Measurements from ENCODE around the gene SLC39A11. TPM values are rescaled to one million over a fixed set of nuclear protein-coding genes. Genes with fewer than 3 reads are reported as not detected.

SLC39A11 gene
- total RNA-seq, 1 experiment from 2014 or later = 15.2 TPM

DNA sequence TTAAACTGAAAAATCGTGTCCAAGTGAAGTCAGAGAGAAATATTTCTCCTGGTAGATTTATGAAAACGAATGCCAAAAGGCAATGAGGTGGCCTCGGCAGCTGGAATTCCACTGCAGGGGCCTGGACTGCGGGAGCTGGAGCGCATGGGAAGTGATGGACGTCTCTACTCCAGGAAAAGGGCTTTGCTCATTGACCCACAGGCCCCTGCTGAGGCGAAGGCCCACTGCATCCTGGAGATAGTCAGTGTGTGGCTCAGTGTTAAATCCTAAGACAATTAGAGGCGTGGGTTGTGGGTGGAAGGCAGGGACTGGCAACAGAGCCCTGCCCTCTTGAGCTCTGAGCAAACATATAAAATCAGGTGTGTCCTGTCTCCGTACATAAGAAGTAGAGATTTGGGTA is 191.4 kb downstream of the SLC39A11 start:
- no peaks in the 10 kb centered on the region for H3K79me1 ChIP-seq (ENCODE audit: insufficient read depth, low read depth, low read length, poor library complexity, severe bottlenecking)
- no peak overlapping the region for H2BK20ac ChIP-seq (ENCODE audit: low read depth, low read length, poor library complexity, severe bottlenecking)
- H3K9me3 Mint-ChIP-seq = no peaks in the 10 kb centered on the region
- no peak overlapping the region for H4K91ac ChIP-seq (ENCODE audit: insufficient read length, low read depth, low read length)
- H2BK5ac ChIP-seq (ENCODE audit: insufficient read length, low read length) = no peak overlapping the region
- H3K4me3 Mint-ChIP-seq = no peak overlapping the region
- no peak overlapping the region for H3K27ac ChIP-seq (ENCODE audit: insufficient read length, low read depth, low read length)
- no peak overlapping the region for H2BK15ac ChIP-seq (ENCODE audit: low read depth, low read length)
- H3K36me3 Mint-ChIP-seq (ENCODE audit: insufficient read depth in 1 of 3, low read depth in 3 of 3) = no peaks in the 10 kb centered on the region
- no CpG with 5 or more reads among the region's 9 CpGs for WGBS (ENCODE audit: extremely low coverage, insufficient read length, low lambda C conversion rate)
- H2BK12ac ChIP-seq (ENCODE audit: insufficient read length, low read depth, low read length) = no peak overlapping the region
- H3K4ac ChIP-seq (ENCODE audit: low read depth, low read length) = no peak overlapping the region
- peak overlapping the region in 2 of 3 experiments; percentile 51 to 96; a peak in 4 of 7 replicates for H3K27ac Mint-ChIP-seq
- no peak overlapping the region for H2AFZ ChIP-seq (ENCODE audit: low read length)
- no peaks in the 10 kb centered on the region for H3K27me3 Mint-ChIP-seq (ENCODE audit: low read depth)
- H3K27me3 ChIP-seq (ENCODE audit: insufficient read depth, low read length) = no peaks in the 10 kb centered on the region; the same call in 1 of the 2 replicates
- no peak for DNase-seq
- H4K20me1 ChIP-seq (ENCODE audit: control insufficient read depth, insufficient read depth, insufficient read length) = no peaks in the 10 kb centered on the region
- no peak overlapping the region for H3T11ph ChIP-seq (ENCODE audit: low read length)
- TF ChIP-seq, protein P1, sequence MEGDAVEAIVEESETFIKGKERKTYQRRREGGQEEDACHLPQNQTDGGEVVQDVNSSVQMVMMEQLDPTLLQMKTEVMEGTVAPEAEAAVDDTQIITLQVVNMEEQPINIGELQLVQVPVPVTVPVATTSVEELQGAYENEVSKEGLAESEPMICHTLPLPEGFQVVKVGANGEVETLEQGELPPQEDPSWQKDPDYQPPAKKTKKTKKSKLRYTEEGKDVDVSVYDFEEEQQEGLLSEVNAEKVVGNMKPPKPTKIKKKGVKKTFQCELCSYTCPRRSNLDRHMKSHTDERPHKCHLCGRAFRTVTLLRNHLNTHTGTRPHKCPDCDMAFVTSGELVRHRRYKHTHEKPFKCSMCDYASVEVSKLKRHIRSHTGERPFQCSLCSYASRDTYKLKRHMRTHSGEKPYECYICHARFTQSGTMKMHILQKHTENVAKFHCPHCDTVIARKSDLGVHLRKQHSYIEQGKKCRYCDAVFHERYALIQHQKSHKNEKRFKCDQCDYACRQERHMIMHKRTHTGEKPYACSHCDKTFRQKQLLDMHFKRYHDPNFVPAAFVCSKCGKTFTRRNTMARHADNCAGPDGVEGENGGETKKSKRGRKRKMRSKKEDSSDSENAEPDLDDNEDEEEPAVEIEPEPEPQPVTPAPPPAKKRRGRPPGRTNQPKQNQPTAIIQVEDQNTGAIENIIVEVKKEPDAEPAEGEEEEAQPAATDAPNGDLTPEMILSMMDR (conservative IDR thresholded peaks at IDR 0.05) = no peak
- H3K23ac ChIP-seq (ENCODE audit: insufficient read length, low read depth, low read length) = no peak overlapping the region
- H3K9me3 ChIP-seq (ENCODE audit: control insufficient read depth, low read depth, low read length) = no peaks in the 10 kb centered on the region
- H3K56ac ChIP-seq (ENCODE audit: insufficient read length, low read depth, low read length) = no peak overlapping the region
- H3K4me1 Mint-ChIP-seq = peaks cover 17 to 20% of the 10 kb centered on the region in 2 experiments
- no peak overlapping the region for H2BK120ac ChIP-seq (ENCODE audit: low read depth, low read length, poor library complexity, severe bottlenecking)
- H3K4me1 ChIP-seq (ENCODE audit: insufficient read depth, low read length) = no peaks in the 10 kb centered on the region; the same call in 1 of the 2 replicates
- no peak overlapping the region for H3K14ac ChIP-seq (ENCODE audit: insufficient read depth, low read length)
- no peak overlapping the region for H4K8ac ChIP-seq (replicated peaks; ENCODE audit: insufficient read length, low read depth, low read length)
- no peaks in the 10 kb centered on the region for H3K79me2 ChIP-seq (ENCODE audit: insufficient read depth, low read length)
- no peak overlapping the region for H4K5ac ChIP-seq (ENCODE audit: insufficient read length, low read depth, low read length)
- no peak overlapping the region for H3K9ac ChIP-seq (ENCODE audit: extremely low read depth, insufficient read length, low read length)
- H2AK5ac ChIP-seq (ENCODE audit: insufficient read length, low read length) = no peak overlapping the region
- no peak overlapping the region for H3K4me2 ChIP-seq (ENCODE audit: insufficient read depth, insufficient read length, low read length)
- H3K18ac ChIP-seq (ENCODE audit: insufficient read length, low read depth, low read length) = no peak overlapping the region
- no peaks in the 10 kb centered on the region for H3K23me2 ChIP-seq (ENCODE audit: insufficient read length, low read depth, low read length, poor library complexity, severe bottlenecking)
